Sigmoid colon (tissue), 3 donors: ENCODE data around the gene LIPH.

ENCODE experiments used
- CTCF ChIP-seq, 4 experiments: fragments of 450-650 bp in 3 of 4; fragments of 200-600 bp in 1 of 4; IDR thresholded peaks; one replicate each; pipeline ENCODE4 v1.5.1; 2016 to 2019; ENCODE audit warnings: antibody characterized with exemption in 4 of 4, mild to moderate bottlenecking in 3 of 4, moderate library complexity in 2 of 4
- POLR2A ChIP-seq, 2 donors: fragments of 450-650 bp; IDR thresholded peaks; one replicate each; pipeline ENCODE4 v1.6.1; 2016; ENCODE audit warnings: antibody characterized with exemption in 2 of 2, mild to moderate bottlenecking in 2 of 2, moderate library complexity in 2 of 2

GRCh38 chr3:185473290-185473815 lies 79.0 kb downstream of the LIPH start:
- TF ChIP-seq CTCF (IDR thresholded peaks at IDR 0.05) (no peak), POLR2A (IDR thresholded peaks at IDR 0.05) (no peak)
